HEK293 (cell line): Measurements from ENCODE around the gene SRR.
A peak's percentile ranks its signal among the peaks of the same experiment; 100 is the strongest.

Experiments used
- EGR2 ChIP-seq: fragments of 450-650 bp; formaldehyde crosslinking; IDR thresholded peaks from 2 replicates; pipeline ENCODE4 v1.5.1; 2016; ENCODE audit warnings: low read depth, missing biosample characterization, missing genetic modification characterization
- FEZF1 ChIP-seq: fragments of 450-650 bp; formaldehyde crosslinking; IDR thresholded peaks from 2 replicates; pipeline ENCODE4 v1.5.1; 2016; ENCODE audit warnings: missing biosample characterization, missing genetic modification characterization
- HOXD13 ChIP-seq: sonication (generic); formaldehyde crosslinking; IDR thresholded peaks from 2 replicates; pipeline ENCODE4 v1.8.0; 2022; ENCODE audit warnings: missing genetic modification reagents, borderline replicate concordance
- MYNN ChIP-seq: fragments of 450-650 bp; formaldehyde crosslinking; IDR thresholded peaks from 2 replicates; pipeline ENCODE4 v1.5.1; 2016; ENCODE audit warnings: missing biosample characterization, missing genetic modification characterization, borderline replicate concordance
- SP3 ChIP-seq: fragments of 450-650 bp; formaldehyde crosslinking; IDR thresholded peaks from 2 replicates; pipeline ENCODE4 v1.5.1; 2016; ENCODE audit warnings: missing biosample characterization, missing genetic modification characterization
- WT1 ChIP-seq: fragments of 450-650 bp; formaldehyde crosslinking; IDR thresholded peaks from 2 replicates; pipeline ENCODE4 v1.5.1; 2016; ENCODE audit warnings: missing biosample characterization, missing genetic modification characterization
- ZBTB17 ChIP-seq: fragments of 450-650 bp; formaldehyde crosslinking; IDR thresholded peaks from 2 replicates; pipeline ENCODE4 v1.5.1; 2016; ENCODE audit warnings: missing biosample characterization, missing genetic modification characterization
- ZBTB21 ChIP-seq: fragments of 450-650 bp; formaldehyde crosslinking; IDR thresholded peaks from 2 replicates; pipeline ENCODE4 v1.5.1; 2017; ENCODE audit warnings: missing biosample characterization, missing genetic modification characterization
- ZFHX2 ChIP-seq: fragments of 450-650 bp; formaldehyde crosslinking; conservative IDR thresholded peaks from 2 replicates; pipeline ENCODE4 v1.5.1; 2016; ENCODE audit warnings: missing biosample characterization, missing genetic modification characterization
- ZFP41 ChIP-seq: fragments of 450-650 bp; formaldehyde crosslinking; IDR thresholded peaks from 2 replicates; pipeline ENCODE4 v1.5.1; 2016; ENCODE audit warnings: missing biosample characterization, missing genetic modification characterization, borderline replicate concordance
- ZFP69B ChIP-seq: fragments of 450-650 bp; formaldehyde crosslinking; IDR thresholded peaks from 2 replicates; pipeline ENCODE4 v1.5.1; 2016; ENCODE audit warnings: missing biosample characterization, missing genetic modification characterization
- ZIC2 ChIP-seq: fragments of 450-650 bp; formaldehyde crosslinking; IDR thresholded peaks from 2 replicates; pipeline ENCODE4 v1.5.1; 2016; ENCODE audit warnings: missing biosample characterization, missing genetic modification characterization
- ZNF114 ChIP-seq: fragments of 450-650 bp; formaldehyde crosslinking; IDR thresholded peaks from 2 replicates; pipeline ENCODE4 v1.5.0; 2017; ENCODE audit warnings: missing biosample characterization, missing genetic modification characterization
- ZNF121 ChIP-seq: fragments of 450-650 bp; formaldehyde crosslinking; IDR thresholded peaks from 2 replicates; pipeline ENCODE4 v1.5.1; 2016; ENCODE audit warnings: missing biosample characterization, missing genetic modification characterization
- ZNF211 ChIP-seq: fragments of 450-650 bp; formaldehyde crosslinking; IDR thresholded peaks from 2 replicates; pipeline ENCODE4 v1.5.1; 2016; ENCODE audit warnings: low read depth, missing biosample characterization, missing genetic modification characterization
- ZNF221 ChIP-seq: fragments of 450-650 bp; formaldehyde crosslinking; IDR thresholded peaks from 2 replicates; pipeline ENCODE4 v1.5.1; 2017; ENCODE audit warnings: missing biosample characterization, missing genetic modification characterization, borderline replicate concordance
- ZNF311 ChIP-seq: fragments of 450-650 bp; formaldehyde crosslinking; IDR thresholded peaks from 2 replicates; pipeline ENCODE4 v1.5.1; 2017; ENCODE audit warnings: missing biosample characterization, missing genetic modification characterization, borderline replicate concordance
- ZNF350 ChIP-seq: fragments of 450-650 bp; formaldehyde crosslinking; IDR thresholded peaks from 2 replicates; pipeline ENCODE4 v1.5.0; 2017; ENCODE audit warnings: missing biosample characterization, mild to moderate bottlenecking, missing genetic modification characterization
- ZNF394 ChIP-seq: fragments of 450-650 bp; formaldehyde crosslinking; IDR thresholded peaks from 2 replicates; pipeline ENCODE4 v1.5.1; 2016; ENCODE audit warnings: missing biosample characterization, missing genetic modification characterization, mild to moderate bottlenecking, moderate library complexity, borderline replicate concordance
- ZNF423 ChIP-seq: fragments of 450-650 bp; formaldehyde crosslinking; IDR thresholded peaks from 2 replicates; pipeline ENCODE4 v1.5.1; 2016; ENCODE audit warnings: missing biosample characterization, missing genetic modification characterization
- ZNF529 ChIP-seq: fragments of 450-650 bp; formaldehyde crosslinking; IDR thresholded peaks from 2 replicates; pipeline ENCODE4 v1.5.1; 2017; ENCODE audit warnings: missing genetic modification characterization, missing biosample characterization; ENCODE audit not compliant: insufficient replicate concordance
- ZNF530 ChIP-seq: fragments of 450-650 bp; formaldehyde crosslinking; IDR thresholded peaks from 2 replicates; pipeline ENCODE4 v1.5.1; 2016; ENCODE audit warnings: low read depth, missing biosample characterization, missing genetic modification characterization
- ZNF596 ChIP-seq: fragments of 450-650 bp; IDR thresholded peaks from 2 replicates; pipeline ENCODE4 v1.5.0; 2018; ENCODE audit warnings: missing biosample characterization, mild to moderate bottlenecking, missing genetic modification characterization, moderate library complexity
- ZNF654 ChIP-seq: fragments of 450-650 bp; formaldehyde crosslinking; IDR thresholded peaks from 2 replicates; pipeline ENCODE4 v1.5.1; 2016; ENCODE audit warnings: low read depth, missing biosample characterization, missing genetic modification characterization
- ZNF658 ChIP-seq: fragments of 450-650 bp; formaldehyde crosslinking; IDR thresholded peaks from 2 replicates; pipeline ENCODE4; 2016; ENCODE audit warnings: missing biosample characterization, missing genetic modification characterization
- ZNF76 ChIP-seq: fragments of 450-650 bp; formaldehyde crosslinking; IDR thresholded peaks from 2 replicates; pipeline ENCODE4; 2016; ENCODE audit warnings: low read depth, missing biosample characterization, missing genetic modification characterization, borderline replicate concordance
- ZNF777 ChIP-seq: fragments of 450-650 bp; formaldehyde crosslinking; IDR thresholded peaks from 2 replicates; pipeline ENCODE4 v1.5.1; 2017; ENCODE audit warnings: missing biosample characterization, missing genetic modification characterization, borderline replicate concordance
- ZNF791 ChIP-seq: fragments of 450-650 bp; formaldehyde crosslinking; IDR thresholded peaks from 2 replicates; pipeline ENCODE4 v1.5.1; 2016; ENCODE audit warnings: missing biosample characterization, missing genetic modification characterization
- ZNF830 ChIP-seq: fragments of 450-650 bp; IDR thresholded peaks from 2 replicates; pipeline ENCODE4 v1.5.0; 2018; ENCODE audit warnings: missing biosample characterization, missing genetic modification characterization, low read depth, mild to moderate bottlenecking, moderate library complexity
- TF ChIP-seq, protein P1 (sequence below): fragments of 450-650 bp; formaldehyde crosslinking; IDR thresholded peaks from 2 replicates; pipeline ENCODE4 v1.5.1; 2016; ENCODE audit warnings: missing biosample characterization, missing genetic modification characterization
- TF ChIP-seq, protein P2 (sequence below): fragments of 450-650 bp; IDR thresholded peaks from 2 replicates; pipeline ENCODE4 v1.5.1; 2018; ENCODE audit warnings: missing biosample characterization, missing genetic modification characterization
- TF ChIP-seq, protein P3 (sequence below): fragments of 450-650 bp; formaldehyde crosslinking; IDR thresholded peaks from 2 replicates; pipeline ENCODE4 v1.5.1; 2016; ENCODE audit warnings: missing biosample characterization, missing genetic modification characterization
- TF ChIP-seq, protein P4 (sequence below): fragments of 450-650 bp; formaldehyde crosslinking; IDR thresholded peaks from 2 replicates; pipeline ENCODE4 v1.5.1; 2016; ENCODE audit warnings: missing biosample characterization, missing genetic modification characterization
- TF ChIP-seq, protein P5 (sequence below): fragments of 450-650 bp; formaldehyde crosslinking; optimal IDR thresholded peaks from 2 replicates; pipeline ENCODE3; 2016; ENCODE audit warnings: missing biosample characterization, mild to moderate bottlenecking, missing genetic modification characterization

SRR gene

DNA sequence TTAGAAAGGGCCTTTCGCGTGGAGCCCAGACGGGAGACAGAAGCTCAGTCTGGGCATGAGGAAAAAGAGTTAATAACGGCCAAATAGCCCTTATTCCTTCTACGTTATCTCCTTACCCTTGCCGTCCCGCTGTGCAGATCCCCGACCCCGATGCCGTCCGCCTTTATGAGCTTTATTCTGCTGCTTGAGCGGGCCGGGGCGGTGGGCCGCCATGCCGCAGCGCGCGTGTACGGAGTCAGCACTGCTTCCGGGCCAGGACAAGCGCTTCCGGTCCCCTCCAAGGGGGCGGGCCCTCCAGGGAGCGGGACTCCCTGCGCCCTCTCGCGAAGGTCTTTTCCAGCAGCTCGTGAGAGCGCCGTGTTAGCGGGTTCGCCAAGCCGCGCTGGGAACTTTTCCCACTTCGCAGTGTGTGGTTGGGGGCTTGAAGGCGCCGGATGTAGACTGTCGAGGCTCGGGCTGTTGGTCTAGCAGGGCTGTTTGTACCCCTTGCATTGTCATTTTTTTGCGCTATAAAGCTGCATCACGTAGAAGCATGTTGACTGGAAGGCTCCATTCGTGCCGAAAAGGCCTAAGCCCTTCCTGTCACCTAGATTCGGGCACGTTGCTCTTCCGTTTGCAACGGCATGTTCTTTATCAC is 32.6 kb downstream of the SRR start, which contains the start of gene TSR1 (continued):
- TF ChIP-seq ZNF658 (tag by site-specific recombination) (no peak), ZNF529 (tag by site-specific recombination) (no peak), HOXD13 (no peak), ZIC2 (peak; percentile 47; the same call in 1 of the 2 replicates), ZBTB17 (tag by site-specific recombination) (peak; percentile 83), ZNF76 (peak; percentile 75; the same call in 1 of the 2 replicates), ZNF114 (tag by site-specific recombination) (no peak), ZNF211 (tag by site-specific recombination) (no peak), ZNF311 (tag by site-specific recombination) (no peak), ZNF654 (no peak), EGR2 (tag by site-specific recombination) (no peak), ZNF423 (tag by site-specific recombination) (no peak; the same call in 1 of the 2 replicates), SP3 (tag by site-specific recombination) (peak; percentile 87), ZFHX2 (tag by site-specific recombination) (peak; percentile 62), ZNF596 (no peak), ZBTB21 (tag by site-specific recombination) (peak; percentile 45; the same call in 1 of the 2 replicates), ZFP41 (no peak), ZNF791 (tag by site-specific recombination) (no peak), WT1 (tag by site-specific recombination) (no peak), ZNF350 (tag by site-specific recombination) (no peak), ZNF530 (tag by site-specific recombination) (no peak), ZNF777 (no peak; the same call in 1 of the 2 replicates), ZFP69B (tag by site-specific recombination) (0 out of 2 replicates have a peak, but pooled peaks have one; percentile 18), ZNF830 (tag by site-specific recombination) (no peak), ZNF121 (tag by site-specific recombination) (no peak), ZNF394 (tag by site-specific recombination) (peak; percentile 53; the same call in 1 of the 2 replicates), ZNF221 (no peak), FEZF1 (tag by site-specific recombination) (no peak), MYNN (tag by site-specific recombination) (no peak)
- TF ChIP-seq, protein P1, sequence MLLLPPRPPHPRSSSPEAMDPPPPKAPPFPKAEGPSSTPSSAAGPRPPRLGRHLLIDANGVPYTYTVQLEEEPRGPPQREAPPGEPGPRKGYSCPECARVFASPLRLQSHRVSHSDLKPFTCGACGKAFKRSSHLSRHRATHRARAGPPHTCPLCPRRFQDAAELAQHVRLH: peak; percentile 60; the same call in 1 of the 2 replicates
- TF ChIP-seq, protein P2, sequence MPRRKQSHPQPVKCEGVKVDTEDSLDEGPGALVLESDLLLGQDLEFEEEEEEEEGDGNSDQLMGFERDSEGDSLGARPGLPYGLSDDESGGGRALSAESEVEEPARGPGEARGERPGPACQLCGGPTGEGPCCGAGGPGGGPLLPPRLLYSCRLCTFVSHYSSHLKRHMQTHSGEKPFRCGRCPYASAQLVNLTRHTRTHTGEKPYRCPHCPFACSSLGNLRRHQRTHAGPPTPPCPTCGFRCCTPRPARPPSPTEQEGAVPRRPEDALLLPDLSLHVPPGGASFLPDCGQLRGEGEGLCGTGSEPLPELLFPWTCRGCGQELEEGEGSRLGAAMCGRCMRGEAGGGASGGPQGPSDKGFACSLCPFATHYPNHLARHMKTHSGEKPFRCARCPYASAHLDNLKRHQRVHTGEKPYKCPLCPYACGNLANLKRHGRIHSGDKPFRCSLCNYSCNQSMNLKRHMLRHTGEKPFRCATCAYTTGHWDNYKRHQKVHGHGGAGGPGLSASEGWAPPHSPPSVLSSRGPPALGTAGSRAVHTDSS (tag by site-specific recombination): no peak
- TF ChIP-seq, protein P3, sequence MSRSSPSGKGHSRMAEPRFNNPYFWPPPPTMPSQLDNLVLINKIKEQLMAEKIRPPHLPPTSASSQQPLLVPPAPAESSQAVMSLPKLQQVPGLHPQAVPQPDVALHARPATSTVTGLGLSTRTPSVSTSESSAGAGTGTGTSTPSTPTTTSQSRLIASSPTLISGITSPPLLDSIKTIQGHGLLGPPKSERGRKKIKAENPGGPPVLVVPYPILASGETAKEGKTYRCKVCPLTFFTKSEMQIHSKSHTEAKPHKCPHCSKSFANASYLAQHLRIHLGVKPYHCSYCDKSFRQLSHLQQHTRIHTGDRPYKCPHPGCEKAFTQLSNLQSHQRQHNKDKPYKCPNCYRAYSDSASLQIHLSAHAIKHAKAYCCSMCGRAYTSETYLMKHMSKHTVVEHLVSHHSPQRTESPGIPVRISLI (tag by site-specific recombination): no peak
- TF ChIP-seq, protein P4, sequence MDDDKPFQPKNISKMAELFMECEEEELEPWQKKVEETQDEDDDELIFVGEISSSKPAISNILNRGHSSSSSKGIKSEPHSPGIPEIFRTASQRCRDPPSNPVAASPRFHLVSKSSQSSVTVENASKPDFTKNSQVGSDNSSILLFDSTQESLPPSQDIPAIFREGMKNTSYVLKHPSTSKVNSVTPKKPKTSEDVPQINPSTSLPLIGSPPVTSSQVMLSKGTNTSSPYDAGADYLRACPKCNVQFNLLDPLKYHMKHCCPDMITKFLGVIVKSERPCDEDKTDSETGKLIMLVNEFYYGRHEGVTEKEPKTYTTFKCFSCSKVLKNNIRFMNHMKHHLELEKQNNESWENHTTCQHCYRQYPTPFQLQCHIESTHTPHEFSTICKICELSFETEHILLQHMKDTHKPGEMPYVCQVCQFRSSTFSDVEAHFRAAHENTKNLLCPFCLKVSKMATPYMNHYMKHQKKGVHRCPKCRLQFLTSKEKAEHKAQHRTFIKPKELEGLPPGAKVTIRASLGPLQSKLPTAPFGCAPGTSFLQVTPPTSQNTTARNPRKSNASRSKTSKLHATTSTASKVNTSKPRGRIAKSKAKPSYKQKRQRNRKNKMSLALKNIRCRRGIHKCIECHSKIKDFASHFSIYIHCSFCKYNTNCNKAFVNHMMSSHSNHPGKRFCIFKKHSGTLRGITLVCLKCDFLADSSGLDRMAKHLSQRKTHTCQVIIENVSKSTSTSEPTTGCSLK (tag by site-specific recombination): no peak
- TF ChIP-seq, protein P5, sequence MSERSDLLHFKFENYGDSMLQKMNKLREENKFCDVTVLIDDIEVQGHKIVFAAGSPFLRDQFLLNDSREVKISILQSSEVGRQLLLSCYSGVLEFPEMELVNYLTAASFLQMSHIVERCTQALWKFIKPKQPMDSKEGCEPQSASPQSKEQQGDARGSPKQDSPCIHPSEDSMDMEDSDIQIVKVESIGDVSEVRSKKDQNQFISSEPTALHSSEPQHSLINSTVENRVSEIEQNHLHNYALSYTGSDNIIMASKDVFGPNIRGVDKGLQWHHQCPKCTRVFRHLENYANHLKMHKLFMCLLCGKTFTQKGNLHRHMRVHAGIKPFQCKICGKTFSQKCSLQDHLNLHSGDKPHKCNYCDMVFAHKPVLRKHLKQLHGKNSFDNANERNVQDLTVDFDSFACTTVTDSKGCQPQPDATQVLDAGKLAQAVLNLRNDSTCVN (tag by site-specific recombination): peak; percentile 58
